Glomerular visceral epithelial cell (primary cell): ENCODE data around the gene KIR3DL3.
"Not testable (repeated sequence)": the region's sequence is repeated elsewhere in the genome, so short reads cannot be mapped to it uniquely, and the experiment has no call there.

Source experiments
- DNase-seq: peaks from one replicate; pipeline ENCODE4 v3.0.0-alpha.2; 2016; ENCODE audit errors: extremely low spot score

The KIR3DL3 gene

DNA sequence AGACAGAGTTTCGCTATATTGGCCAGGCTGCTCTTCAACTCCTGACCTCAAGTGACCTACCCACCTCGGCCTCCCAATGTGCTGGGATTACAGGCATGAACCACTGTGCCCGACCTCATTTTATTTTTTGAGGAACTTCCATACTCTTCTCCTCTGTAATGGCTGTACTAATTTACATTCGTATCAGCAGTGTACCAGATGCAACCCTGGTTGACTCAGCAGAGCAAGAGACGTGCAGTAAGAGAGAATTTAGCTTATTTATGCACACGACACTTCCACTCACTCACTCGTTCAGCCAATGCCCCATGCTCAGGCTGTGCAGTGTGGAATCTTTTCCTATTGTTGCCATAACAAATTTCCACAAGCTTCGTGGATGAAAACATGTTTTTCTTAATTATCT lies 6.9 kb downstream of the KIR3DL3 start:
- no peak for DNase-seq

DNA sequence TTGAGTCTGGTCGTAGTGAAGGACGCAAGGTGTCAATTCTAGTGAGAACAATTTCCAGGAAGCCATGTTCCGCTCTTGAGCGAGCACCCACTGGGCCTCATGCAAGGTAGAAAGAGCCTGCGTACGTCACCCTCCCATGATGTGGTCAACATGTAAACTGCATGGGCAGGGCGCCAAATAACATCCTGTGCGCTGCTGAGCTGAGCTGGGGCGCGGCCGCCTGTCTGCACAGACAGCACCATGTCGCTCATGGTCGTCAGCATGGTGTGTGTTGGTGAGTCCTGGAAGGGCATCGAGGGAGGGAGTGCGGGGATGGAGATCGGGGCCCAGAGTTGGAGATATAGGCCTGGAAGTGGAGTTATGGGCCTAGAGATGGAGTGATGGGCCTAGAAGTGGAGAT lies 14.1 kb downstream of the KIR3DL3 start, which contains the start of gene KIR2DL3:
TSS of gene KIR2DL3 (plus strand) at position 208 of the 400 bp plus-strand sequence. CDS start at position 241, 33 bp downstream.
- DNase-seq: not testable (repeated sequence)

DNA sequence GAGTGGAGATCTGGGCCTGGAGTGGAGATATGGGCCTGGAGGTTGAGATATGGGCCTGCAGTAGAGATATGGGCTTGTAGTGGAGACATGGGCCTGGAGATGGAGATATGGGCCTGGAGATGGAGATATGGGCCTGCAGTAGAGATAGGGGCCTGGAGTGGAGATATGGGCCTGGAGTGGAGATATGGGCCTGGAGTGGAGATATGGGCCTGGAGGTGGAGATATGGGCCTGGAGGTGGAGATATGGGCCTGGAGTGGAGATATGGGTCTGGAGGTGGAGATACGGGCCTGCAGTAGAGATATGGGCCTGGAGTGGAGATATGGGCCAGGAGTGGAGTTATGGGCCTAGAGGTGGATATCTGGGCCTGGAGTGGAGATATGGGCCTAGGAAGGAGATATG lies 14.5 kb downstream of the KIR3DL3 start:
- DNase-seq: no peak

DNA sequence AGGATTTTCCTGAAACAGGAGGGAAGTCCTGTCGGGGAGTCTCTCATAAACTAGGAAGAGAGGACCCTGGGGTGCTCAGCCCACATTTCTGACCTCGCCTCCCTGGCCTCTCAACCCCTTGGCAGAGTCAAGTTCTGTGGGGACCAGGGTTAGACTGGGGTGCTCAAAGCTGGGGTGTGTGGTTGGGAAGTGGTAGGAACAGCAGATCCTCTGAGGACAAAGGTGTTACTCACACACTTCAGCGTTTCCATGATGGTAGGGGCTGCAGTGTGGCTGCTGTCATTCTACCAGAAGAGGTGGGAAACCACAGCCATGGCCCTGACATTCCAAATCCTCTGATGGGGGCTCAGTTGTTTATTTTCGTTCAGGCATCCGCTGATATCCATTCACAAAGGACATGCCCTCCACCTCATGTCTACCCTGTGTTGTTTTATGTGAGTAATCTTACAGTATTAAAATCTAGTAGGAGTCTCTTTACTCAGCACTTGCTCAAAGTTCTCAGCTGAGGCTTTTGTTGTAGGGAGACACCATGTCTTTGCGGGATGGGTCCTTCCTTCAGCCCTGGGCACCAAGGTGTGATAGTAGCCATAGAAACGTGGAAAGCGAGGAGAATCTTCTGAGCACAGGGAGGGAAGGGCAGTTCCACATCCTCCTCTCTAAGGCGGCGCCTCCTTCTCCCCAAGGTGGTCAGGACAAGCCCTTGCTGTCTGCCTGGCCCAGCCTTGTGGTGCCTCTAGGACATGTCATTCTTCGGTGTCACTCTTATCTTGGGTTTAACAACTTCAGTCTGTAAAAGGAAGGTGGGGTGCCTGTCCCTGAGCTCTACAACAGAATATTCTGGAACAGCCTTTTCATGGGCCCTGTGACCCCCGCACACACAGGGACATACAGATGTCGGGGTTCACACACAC lies 15.6 kb downstream of the KIR3DL3 start:
- no peak for DNase-seq

DNA sequence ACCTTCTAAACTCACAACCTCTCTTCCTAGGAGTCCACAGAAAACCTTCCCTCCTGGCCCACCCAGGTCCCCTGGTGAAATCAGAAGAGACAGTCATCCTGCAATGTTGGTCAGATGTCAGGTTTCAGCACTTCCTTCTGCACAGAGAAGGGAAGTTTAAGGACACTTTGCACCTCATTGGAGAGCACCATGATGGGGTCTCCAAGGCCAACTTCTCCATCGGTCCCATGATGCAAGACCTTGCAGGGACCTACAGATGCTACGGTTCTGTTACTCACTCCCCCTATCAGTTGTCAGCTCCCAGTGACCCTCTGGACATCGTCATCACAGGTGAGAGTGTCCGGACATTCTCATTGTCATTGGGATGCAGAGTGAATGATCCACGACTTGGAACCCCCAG lies 17.7 kb downstream of the KIR3DL3 start:
- not testable (repeated sequence) for DNase-seq

DNA sequence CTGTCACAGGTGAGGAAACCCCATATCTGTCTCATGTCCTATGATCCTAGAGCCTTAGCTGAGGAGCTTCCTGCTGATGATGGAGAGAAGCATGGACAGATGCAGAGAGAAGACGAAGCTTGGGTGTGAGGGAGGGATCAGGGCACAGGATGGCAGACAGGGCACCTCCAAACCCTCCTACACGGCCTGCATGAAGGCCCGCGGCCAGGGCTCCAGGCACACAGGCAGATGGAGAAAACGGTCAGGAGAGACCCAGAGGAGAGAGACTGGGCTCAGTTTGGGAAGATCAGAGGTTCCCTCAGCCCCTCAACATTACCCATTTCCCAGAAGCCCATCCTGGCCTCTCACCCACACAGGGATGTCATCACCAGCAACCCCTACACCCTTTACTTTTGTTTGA lies 19.8 kb downstream of the KIR3DL3 start:
- DNase-seq: not testable (repeated sequence)

DNA sequence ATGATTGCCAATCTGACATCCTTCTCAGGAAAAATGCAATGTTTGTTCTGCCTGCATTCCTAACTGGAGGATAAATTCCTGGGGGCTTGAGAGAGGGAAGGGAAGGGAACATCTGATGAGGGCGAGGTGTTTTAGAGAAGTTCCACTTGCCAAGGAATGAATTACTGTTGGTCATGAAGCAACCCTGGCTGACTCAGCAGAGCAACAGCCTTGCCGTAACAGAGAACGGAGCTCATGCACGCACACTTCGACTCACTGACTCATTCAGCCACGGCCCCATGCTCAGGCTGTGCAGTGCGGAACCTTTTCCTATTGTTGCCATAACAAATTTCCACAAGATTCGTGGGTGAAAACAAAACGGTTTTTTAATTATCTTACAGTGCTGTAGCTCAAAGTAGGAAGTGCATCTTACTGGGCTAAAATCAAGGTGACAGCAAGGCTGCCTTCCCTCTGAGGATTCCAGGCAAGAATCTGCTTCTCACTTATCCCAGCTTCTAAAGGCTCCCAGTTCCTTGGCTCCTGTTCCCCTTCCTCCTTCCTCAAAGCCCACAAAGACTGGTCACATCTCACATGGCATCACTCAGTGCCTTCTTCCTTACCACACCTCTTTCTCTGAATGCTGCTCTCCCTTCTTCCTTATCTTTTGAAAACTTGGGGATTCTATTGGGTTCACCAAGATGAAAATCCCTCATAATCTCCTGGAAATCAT lies 23.5 kb downstream of the KIR3DL3 start:
- not testable (repeated sequence) for DNase-seq

DNA sequence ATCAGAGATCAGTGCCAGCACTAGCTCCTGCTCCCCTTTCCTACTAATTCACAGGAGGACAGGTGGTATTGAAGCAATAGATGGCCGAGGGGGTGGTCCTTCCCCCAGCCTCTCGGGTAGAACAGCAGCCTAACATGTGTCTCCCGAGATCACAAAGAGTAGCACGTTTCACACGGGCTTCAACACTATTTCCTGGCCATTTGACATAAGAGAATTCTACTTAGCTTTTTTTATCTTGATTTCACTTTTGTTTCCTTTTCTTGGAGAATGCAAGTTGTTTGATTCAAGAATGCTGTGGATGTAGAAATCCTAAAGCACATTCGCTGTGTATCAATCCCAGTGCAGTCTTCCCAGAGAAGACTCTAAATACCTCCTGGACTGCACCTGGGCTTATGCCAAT lies 26.0 kb downstream of the KIR3DL3 start:
- not testable (repeated sequence) for DNase-seq

DNA sequence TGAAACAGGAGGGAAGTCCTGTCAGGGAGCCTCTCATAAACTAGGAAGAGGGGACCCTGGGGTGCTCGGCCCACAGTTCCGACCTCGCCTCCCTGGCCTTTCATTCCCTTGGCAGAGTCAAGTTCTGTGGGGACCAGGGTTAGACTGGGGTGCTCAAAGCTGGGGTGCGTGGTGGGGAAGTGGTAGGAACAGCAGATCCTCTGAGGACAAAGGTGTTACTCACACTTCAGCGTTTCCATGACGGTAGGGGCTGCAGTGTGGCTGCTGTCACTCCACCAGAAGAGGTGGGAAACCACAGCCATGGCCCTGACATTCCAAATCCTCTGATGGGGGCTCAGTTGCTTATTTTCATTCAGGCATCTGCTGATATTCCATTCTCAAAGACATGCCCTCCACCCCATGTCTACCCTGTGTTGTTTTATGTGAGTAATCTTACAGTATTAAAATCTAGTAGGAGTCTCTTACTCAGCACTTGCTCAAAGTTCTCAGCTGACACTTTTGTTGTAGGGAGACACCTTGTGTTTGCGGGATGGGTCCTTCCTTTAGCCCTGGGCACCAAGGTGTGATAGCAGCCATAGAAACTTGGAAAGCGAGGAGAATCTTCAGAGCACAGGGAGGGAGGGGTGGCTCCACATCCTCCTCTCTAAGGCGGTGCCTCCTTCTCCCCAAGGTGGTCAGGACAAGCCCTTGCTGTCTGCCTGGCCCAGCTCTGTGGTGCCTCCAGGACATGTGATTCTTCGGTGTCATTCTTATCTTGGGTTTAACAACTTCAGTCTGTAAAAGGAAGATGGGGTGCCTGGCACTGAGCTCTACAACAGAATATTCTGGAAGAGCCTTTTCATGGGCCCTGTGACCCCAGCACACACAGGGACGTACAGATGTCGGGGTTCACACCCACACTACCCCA lies 32.2 kb downstream of the KIR3DL3 start:
- DNase-seq: not testable (repeated sequence)

DNA sequence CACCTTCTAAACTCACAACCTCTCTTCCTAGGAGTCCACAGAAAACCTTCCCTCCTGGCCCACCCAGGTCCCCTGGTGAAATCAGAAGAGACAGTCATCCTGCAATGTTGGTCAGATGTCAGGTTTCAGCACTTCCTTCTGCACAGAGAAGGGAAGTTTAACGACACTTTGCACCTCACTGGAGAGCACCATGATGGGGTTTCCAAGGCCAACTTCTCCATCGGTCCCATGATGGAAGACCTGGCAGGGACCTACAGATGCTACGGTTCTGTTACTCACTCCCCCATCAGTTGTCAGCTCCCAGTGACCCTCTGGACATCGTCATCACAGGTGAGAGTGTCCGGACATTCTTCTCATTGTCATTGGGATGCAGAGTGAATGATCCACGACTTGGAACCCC lies 34.3 kb downstream of the KIR3DL3 start:
- DNase-seq: not testable (repeated sequence)

DNA sequence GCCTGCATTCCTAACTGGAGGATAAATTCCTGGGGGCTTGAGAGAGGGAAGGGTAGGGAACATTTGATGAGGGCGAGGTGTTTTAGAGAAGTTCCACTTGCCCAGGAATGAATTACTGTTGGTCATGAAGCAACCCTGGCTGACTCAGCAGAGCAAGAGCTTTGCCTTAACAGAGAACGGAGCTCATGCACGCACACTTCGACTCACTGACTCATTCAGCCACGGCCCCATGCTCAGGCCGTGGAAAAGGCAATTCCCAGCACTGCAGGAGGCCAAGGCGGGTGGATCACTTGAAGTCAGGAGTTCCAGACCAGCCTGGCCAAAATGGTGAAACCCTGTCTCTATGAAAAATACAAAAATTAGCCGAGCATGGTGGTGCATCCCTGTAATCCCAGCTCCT lies 40.0 kb downstream of the KIR3DL3 start:
- not testable (repeated sequence) for DNase-seq

DNA sequence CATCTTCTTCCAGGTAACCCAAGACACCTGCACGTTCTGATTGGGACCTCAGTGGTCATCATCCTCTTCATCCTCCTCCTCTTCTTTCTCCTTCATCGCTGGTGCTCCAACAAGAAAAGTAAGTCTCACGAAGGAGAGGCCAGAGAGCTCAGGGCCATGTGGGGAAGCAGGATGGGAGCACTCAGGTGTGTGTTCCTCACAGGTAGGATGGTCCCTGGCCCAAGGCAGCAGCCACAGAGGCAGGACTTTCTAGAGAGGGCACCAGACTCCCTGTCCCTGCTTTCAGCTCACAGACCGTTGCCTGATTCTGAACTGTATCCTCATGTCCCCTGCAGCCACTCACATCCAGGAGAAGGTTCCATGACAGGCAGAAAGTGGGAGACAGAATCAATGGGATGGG lies 42.2 kb downstream of the KIR3DL3 start:
- not testable (repeated sequence) for DNase-seq

DNA sequence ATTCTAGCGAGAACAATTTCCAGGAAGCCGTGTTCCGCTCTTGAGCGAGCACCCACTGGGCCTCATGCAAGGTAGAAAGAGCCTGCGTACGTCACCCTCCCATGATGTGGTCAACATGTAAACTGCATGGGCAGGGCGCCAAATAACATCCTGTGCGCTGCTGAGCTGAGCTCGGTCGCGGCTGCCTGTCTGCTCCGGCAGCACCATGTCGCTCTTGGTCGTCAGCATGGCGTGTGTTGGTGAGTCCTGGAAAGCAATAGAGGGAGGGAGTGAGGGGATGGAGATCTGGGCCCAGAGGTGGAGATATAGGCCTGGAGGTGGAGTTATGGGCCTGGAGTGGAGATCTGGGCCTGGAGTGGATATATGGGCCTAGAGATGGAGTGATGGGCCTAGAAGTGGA lies 45.4 kb downstream of the KIR3DL3 start, which contains the start of gene KIR2DL1:
TSS of gene KIR2DL1 (plus strand) at position 148 of the 400 bp plus-strand sequence. CDS start at position 206, 58 bp downstream.
- not testable (repeated sequence) for DNase-seq

DNA sequence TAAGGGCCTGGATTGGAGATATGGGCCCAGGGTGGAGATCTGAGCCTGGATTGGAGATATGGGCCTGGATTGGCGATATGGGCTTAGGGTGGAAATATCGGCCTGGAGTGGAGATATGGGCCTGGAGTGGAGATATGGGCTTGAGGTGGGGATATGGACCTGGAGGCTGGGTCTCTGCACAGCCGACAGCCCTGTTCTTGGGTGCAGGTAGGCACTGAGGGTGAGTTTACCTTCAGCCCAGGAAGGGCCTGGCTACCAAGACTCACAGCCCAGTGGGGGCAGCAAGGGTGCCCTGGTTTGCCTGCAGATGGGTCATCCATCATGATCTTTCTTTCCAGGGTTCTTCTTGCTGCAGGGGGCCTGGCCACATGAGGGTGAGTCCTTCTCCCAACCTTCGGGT lies 46.3 kb downstream of the KIR3DL3 start:
- DNase-seq: not testable (repeated sequence)

DNA sequence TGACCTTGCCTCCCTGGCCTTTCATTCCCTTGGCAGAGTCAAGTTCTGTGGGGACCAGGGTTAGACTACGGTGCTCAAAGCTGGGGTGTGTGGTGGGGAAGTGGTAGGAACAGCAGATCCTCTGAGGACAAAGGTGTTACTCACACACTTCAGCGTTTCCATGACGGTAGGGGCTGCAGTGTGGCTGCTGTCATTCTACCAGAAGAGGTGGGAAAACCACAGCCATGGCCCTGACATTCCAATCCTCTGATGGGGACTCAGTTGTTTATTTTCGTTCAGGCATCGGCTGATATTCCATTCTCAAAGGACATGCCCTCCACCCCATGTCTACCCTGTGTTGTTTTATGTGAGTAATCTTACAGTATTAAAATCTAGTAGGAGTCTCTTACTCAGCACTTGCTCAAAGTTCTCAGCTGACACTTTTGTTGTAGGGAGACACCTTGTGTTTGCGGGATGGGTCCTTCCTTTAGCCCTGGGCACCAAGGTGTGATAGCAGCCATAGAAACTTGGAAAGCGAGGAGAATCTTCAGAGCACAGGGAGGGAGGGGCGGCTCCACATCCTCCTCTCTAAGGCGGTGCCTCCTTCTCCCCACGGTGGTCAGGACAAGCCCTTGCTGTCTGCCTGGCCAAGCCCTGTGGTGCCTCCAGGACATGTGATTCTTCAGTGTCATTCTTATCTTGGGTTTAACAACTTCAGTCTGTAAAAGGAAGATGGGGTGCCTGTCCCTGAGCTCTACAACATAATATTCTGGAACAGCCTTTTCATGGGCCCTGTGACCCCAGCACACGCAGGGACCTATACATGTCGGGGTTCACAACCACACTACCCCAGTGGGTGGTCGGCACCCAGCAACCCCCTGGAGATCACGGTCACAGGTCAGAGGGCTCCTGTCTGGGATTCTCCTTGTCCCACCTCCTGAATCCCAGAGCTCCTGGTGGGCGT lies 47.0 kb downstream of the KIR3DL3 start:
- peak; percentile 55 for DNase-seq

DNA sequence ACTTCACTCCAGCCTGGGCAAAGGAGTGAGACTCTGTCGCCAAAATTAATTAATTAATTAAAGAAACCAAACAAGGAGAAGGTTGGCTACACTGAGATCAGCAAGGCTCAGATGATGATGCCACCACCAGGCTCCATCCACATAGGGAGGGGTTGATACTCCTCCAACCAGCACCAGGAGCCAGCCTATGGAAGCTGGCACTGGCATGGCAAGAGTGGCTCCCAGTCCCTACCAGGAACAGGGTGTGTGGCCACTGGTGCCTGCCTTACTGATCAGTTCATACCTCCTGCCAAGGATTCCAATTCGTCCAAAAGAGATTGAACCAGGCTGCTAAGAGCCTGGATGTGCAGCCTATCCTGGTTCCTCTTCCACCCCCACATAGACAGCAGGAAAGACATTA lies 48.4 kb downstream of the KIR3DL3 start:
- not testable (repeated sequence) for DNase-seq

DNA sequence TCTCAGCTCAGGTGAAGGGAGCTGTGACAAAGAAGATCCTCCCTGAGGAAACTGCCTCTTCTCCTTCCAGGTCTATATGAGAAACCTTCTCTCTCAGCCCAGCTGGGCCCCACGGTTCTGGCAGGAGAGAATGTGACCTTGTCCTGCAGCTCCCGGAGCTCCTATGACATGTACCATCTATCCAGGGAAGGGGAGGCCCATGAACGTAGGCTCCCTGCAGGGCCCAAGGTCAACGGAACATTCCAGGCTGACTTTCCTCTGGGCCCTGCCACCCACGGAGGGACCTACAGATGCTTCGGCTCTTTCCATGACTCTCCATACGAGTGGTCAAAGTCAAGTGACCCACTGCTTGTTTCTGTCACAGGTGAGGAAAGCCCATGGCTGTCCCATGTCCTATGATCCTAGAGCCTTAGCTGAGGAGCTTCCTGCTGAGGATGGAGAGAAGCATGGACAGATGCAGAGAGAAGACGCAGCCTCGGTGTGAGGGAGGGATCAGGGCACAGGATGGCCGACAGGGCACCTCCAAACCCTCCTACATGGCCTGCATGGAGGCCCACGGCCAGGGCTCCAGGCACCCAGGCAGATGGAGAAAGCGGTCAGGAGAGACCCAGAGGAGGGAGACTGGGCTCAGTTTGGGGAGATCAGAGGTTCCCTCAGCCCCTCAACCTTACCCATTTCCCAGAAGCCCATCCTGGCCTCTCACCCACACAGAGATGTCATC lies 51.0 kb downstream of the KIR3DL3 start:
- DNase-seq: not testable (repeated sequence)

DNA sequence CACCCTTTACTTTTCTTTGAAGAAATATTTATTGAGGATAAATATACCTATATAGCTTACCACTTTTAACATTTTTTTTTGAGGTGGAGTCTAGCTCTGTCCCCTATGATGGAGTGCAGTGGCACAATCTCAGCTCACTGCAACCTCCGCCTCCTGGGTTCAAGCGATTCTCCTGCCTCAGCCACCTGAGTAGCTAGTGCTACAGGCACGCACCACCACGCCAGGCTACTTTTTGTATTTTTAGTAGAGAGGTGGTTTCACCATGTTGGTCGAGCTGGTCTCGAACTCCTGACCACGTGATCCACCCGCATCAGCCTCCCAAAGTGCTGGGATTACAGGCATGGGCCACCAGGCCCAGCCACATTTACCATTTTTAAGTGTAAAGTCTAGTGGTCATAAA lies 51.6 kb downstream of the KIR3DL3 start:
- not testable (repeated sequence) for DNase-seq

DNA sequence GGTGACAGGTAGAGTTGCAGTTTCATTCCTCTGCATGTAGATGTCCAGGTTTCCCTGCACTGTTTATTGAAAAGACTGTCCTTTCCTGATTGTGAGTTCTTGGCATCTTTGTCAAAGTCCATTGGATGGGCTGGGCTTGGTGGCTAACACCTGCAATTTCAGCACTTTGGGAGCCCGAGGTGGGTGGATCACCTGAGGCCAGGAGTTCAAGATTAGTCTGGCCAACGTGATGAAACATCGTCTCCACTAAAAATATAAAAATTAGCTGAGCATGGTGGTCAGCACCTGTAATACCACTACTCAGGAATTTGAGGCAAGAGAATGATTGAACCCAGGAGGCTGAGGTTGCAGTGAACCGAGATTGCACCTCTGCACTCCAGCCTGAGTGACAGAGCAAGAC lies 53.6 kb downstream of the KIR3DL3 start:
- DNase-seq: not testable (repeated sequence)

DNA sequence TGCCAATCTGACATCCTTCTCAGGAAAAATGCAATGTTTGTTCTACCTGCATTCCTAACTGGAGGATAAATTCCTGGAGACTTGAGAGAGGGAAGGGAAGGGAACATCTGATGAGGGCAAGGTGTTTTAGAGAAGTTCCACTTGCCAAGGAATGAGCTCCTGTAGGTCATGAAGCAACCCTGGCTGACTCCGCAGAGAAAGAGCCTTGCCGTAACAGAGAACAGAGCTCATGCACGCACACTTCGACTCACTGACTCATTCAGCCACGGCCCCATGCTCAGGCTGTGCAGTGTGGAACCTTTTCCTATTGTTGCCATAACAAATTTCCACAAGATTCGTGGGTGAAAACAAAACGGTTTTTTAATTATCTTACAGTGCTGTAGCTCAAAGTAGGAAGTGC lies 54.7 kb downstream of the KIR3DL3 start:
- DNase-seq: not testable (repeated sequence)
